SJCRH30 (cell line): ENCODE data around the gene FANK1. TPM values are rescaled to one million over a fixed set of nuclear protein-coding genes. Genes with fewer than 3 reads are reported as not detected.

Experiments used
- DNase-seq, 2 experiments: peaks; one replicate each; pipeline ENCODE4 v3.0.0-alpha.2; 2015 to 2020
- H3K27ac ChIP-seq: fragments of 250-450 bp; sonication (Bioruptor Pico); 2 replicates; pipeline ENCODE4 v1.5.1; 2020; ENCODE audit warnings: mild to moderate bottlenecking, moderate library complexity
- H3K27me3 ChIP-seq: fragments of 250-450 bp; sonication (Bioruptor Pico); 2 replicates; pipeline ENCODE4 v1.5.1; 2020; ENCODE audit warnings: mild to moderate bottlenecking, moderate library complexity
- H3K36me3 ChIP-seq: fragments of 250-450 bp; sonication (Bioruptor Pico); 2 replicates; pipeline ENCODE4 v1.5.1; 2020; ENCODE audit warnings: mild to moderate bottlenecking, moderate library complexity
- H3K4me1 ChIP-seq: fragments of 250-450 bp; sonication (Bioruptor Pico); 2 replicates; pipeline ENCODE4 v1.5.1; 2020; ENCODE audit warnings: mild to moderate bottlenecking, moderate library complexity
- H3K4me3 ChIP-seq: fragments of 250-450 bp; sonication (Bioruptor Pico); 2 replicates; pipeline ENCODE4 v1.5.1; 2020; ENCODE audit warnings: mild to moderate bottlenecking, moderate library complexity
- H3K9me3 ChIP-seq: fragments of 250-450 bp; sonication (Bioruptor Pico); replicated peaks from 2 replicates; pipeline ENCODE4 v1.5.1; 2020; ENCODE audit warnings: mild to moderate bottlenecking, moderate library complexity
- total RNA-seq: library from RNA; depleted of rRNA; stranded (reverse); fragments of >200 nt; shearing (Covaris generic); gene quantifications from 2 replicates; pipeline ENCODE4 v1.2.3, GENCODE V29; 2014

FANK1 gene
- total RNA-seq, 1 experiment from 2014 or later: 0.42 TPM

GRCh38 chr10:126006906-126007305, 110.5 kb downstream of the FANK1 start:
- DNase-seq: no peak

GRCh38 chr10:126009650-126010049, 113.3 kb downstream of the FANK1 start:
- H3K9me3 ChIP-seq: no peaks in the 10 kb centered on the region
- H3K27me3 ChIP-seq: no peaks in the 10 kb centered on the region
- peaks cover 26% of the 10 kb centered on the region for H3K4me1 ChIP-seq
- no peak overlapping the region for H3K4me3 ChIP-seq
- no peak overlapping the region for H3K27ac ChIP-seq
- DNase-seq: no peak
- H3K36me3 ChIP-seq: no peaks in the 10 kb centered on the region

More at GRCh38 chr10:126006906-126007305, 110.5 kb downstream of the FANK1 start:
- H3K36me3 ChIP-seq: no peaks in the 10 kb centered on the region
- no peak overlapping the region for H3K27ac ChIP-seq
- no peak overlapping the region for H3K4me3 ChIP-seq
- H3K9me3 ChIP-seq: no peaks in the 10 kb centered on the region
- H3K4me1 ChIP-seq: peaks cover under 1% of the 10 kb centered on the region; the same call in 1 of the 2 replicates
- no peaks in the 10 kb centered on the region for H3K27me3 ChIP-seq

GRCh38 chr10:126011995-126012394, 115.6 kb downstream of the FANK1 start:
- Histone ChIP-seq H3K9me3 (no peaks in the 10 kb centered on the region), H3K4me3 (no peak overlapping the region), H3K27ac (peak overlapping the region; percentile 98), H3K4me1 (peaks cover 40% of the 10 kb centered on the region), H3K27me3 (no peaks in the 10 kb centered on the region), H3K36me3 (no peaks in the 10 kb centered on the region)
- DNase-seq: peak in 1 of 2 experiments; percentile 9

GRCh38 chr10:126012485-126012884, 116.1 kb downstream of the FANK1 start:
- H3K4me1 ChIP-seq: peaks cover 40% of the 10 kb centered on the region
- peak overlapping the region; percentile 98 for H3K27ac ChIP-seq
- DNase-seq: peak; percentile 66 to 79

GRCh38 chr10:126013489-126014281, 117.3 kb downstream of the FANK1 start:
- DNase-seq: peak; percentile 86 to 89
- Histone ChIP-seq H3K4me1 (peaks cover 40% of the 10 kb centered on the region), H3K27me3 (no peaks in the 10 kb centered on the region), H3K36me3 (no peaks in the 10 kb centered on the region), H3K27ac (peak overlapping the region; percentile 98), H3K9me3 (no peaks in the 10 kb centered on the region), H3K4me3 (peak overlapping the region; percentile 26)

More at GRCh38 chr10:126012485-126012884, 116.1 kb downstream of the FANK1 start:
- no peaks in the 10 kb centered on the region for H3K27me3 ChIP-seq
- H3K36me3 ChIP-seq: no peaks in the 10 kb centered on the region
- no peaks in the 10 kb centered on the region for H3K9me3 ChIP-seq
- H3K4me3 ChIP-seq: no peak overlapping the region

GRCh38 chr10:126014309-126014708, 117.9 kb downstream of the FANK1 start:
- peak; percentile 27 to 65 for DNase-seq
- no peaks in the 10 kb centered on the region for H3K36me3 ChIP-seq
- H3K27ac ChIP-seq: peak overlapping the region; percentile 98
- no peaks in the 10 kb centered on the region for H3K9me3 ChIP-seq
- peak overlapping the region; percentile 26; the same call in 1 of the 2 replicates for H3K4me3 ChIP-seq
- H3K4me1 ChIP-seq: peaks cover 40% of the 10 kb centered on the region
- no peaks in the 10 kb centered on the region for H3K27me3 ChIP-seq

GRCh38 chr10:126015413-126015812, 119.0 kb downstream of the FANK1 start:
- Histone ChIP-seq H3K9me3 (no peaks in the 10 kb centered on the region), H3K27ac (no peak overlapping the region), H3K27me3 (no peaks in the 10 kb centered on the region), H3K4me1 (peaks cover 40% of the 10 kb centered on the region), H3K36me3 (no peaks in the 10 kb centered on the region), H3K4me3 (no peak overlapping the region)
- DNase-seq: no peak

GRCh38 chr10:126016156-126016805, 119.9 kb downstream of the FANK1 start:
- H3K4me3 ChIP-seq: no peak overlapping the region
- peak; percentile 19 to 42 for DNase-seq
- H3K9me3 ChIP-seq: no peaks in the 10 kb centered on the region
- peaks cover 40% of the 10 kb centered on the region for H3K4me1 ChIP-seq
- H3K27me3 ChIP-seq: no peaks in the 10 kb centered on the region
- no peaks in the 10 kb centered on the region for H3K36me3 ChIP-seq
- no peak overlapping the region for H3K27ac ChIP-seq

- no peaks in the 10 kb centered on the region for H3K27me3 ChIP-seq
- peaks cover 40% of the 10 kb centered on the region for H3K4me1 ChIP-seq
- DNase-seq: no peak
Measured at GRCh38 chr10:126016882-126017281, 120.5 kb downstream of the FANK1 start.

GRCh38 chr10:126017961-126018560, 121.7 kb downstream of the FANK1 start:
- Histone ChIP-seq H3K36me3 (no peaks in the 10 kb centered on the region), H3K9me3 (no peaks in the 10 kb centered on the region), H3K27me3 (no peaks in the 10 kb centered on the region), H3K4me1 (peaks cover 28% of the 10 kb centered on the region), H3K27ac (no peak overlapping the region), H3K4me3 (no peak overlapping the region)
- DNase-seq: no peak

More at GRCh38 chr10:126016882-126017281, 120.5 kb downstream of the FANK1 start:
- H3K27ac ChIP-seq: no peak overlapping the region
- no peaks in the 10 kb centered on the region for H3K9me3 ChIP-seq
- no peak overlapping the region for H3K4me3 ChIP-seq
- no peaks in the 10 kb centered on the region for H3K36me3 ChIP-seq

- Histone ChIP-seq H3K9me3 (no peaks in the 10 kb centered on the region; the same call in 1 of the 2 replicates), H3K27ac (no peak overlapping the region), H3K27me3 (no peaks in the 10 kb centered on the region), H3K36me3 (no peaks in the 10 kb centered on the region), H3K4me1 (no peaks in the 10 kb centered on the region; the same call in 1 of the 2 replicates), H3K4me3 (no peak overlapping the region)
- no peak for DNase-seq
Measured at GRCh38 chr10:126021833-126022500, 125.6 kb downstream of the FANK1 start.

- Histone ChIP-seq H3K4me3 (no peak overlapping the region), H3K27ac (no peak overlapping the region)
Measured at GRCh38 chr10:126022841-126023240, 126.5 kb downstream of the FANK1 start.

GRCh38 chr10:126027692-126028091, 131.3 kb downstream of the FANK1 start:
- no peaks in the 10 kb centered on the region for H3K36me3 ChIP-seq
- DNase-seq: no peak
- no peaks in the 10 kb centered on the region for H3K27me3 ChIP-seq
- no peak overlapping the region for H3K4me3 ChIP-seq
- H3K27ac ChIP-seq: no peak overlapping the region
- H3K9me3 ChIP-seq: peaks cover 2% of the 10 kb centered on the region; the same call in 1 of the 2 replicates
- H3K4me1 ChIP-seq: no peaks in the 10 kb centered on the region; the same call in 1 of the 2 replicates

More at GRCh38 chr10:126022841-126023240, 126.5 kb downstream of the FANK1 start:
- H3K4me1 ChIP-seq: no peaks in the 10 kb centered on the region; the same call in 1 of the 2 replicates
- no peaks in the 10 kb centered on the region for H3K27me3 ChIP-seq
- no peak for DNase-seq
- no peaks in the 10 kb centered on the region; the same call in 1 of the 2 replicates for H3K9me3 ChIP-seq
- H3K36me3 ChIP-seq: no peaks in the 10 kb centered on the region

GRCh38 chr10:126029999-126030398, 133.6 kb downstream of the FANK1 start:
- no peaks in the 10 kb centered on the region for H3K4me1 ChIP-seq
- H3K27me3 ChIP-seq: no peaks in the 10 kb centered on the region
- peaks cover 2% of the 10 kb centered on the region; the same call in 1 of the 2 replicates for H3K9me3 ChIP-seq
- no peak overlapping the region for H3K27ac ChIP-seq
- no peak overlapping the region for H3K4me3 ChIP-seq
- H3K36me3 ChIP-seq: no peaks in the 10 kb centered on the region
- no peak for DNase-seq
